ENCODE results near the gene GLRX3.
A peak's percentile ranks its signal among the peaks of the same experiment; 100 is the strongest.
"Not testable (repeated sequence)": the region's sequence is repeated elsewhere in the genome, so short reads cannot be mapped to it uniquely, and the experiment has no call there.

The GLRX3 gene

DNA sequence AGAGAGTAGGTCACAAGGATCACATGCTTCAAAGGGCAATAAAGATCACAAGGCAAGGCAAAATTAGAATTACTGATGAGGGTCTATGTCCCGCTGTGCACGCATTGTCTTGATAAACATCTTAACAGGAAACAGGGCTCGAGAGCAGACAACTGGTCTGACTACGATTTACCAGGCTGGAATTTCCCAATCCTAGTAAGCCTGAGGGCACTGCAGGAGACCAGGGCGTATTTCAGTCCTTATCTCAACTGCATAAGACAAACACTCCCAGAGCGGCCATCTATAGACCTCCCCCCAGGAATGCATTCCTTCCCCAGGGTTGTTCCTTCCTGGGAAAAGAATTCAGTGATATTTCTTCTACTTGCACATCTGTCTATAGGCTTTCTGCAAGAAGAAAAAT lies 18.7 kb upstream of the GLRX3 start:
- not testable (repeated sequence) for H4K8ac ChIP-seq (ENCODE audit: low read depth, low read length); H3K4me1 ChIP-seq (ENCODE audit: control insufficient read depth in 2 of 2, insufficient read depth in 1 of 2, low read depth in 1 of 2, low read length in 2 of 2); H2AK5ac ChIP-seq (ENCODE audit: low read depth, low read length); H3K4ac ChIP-seq (ENCODE audit: low read length); H3K23ac ChIP-seq (ENCODE audit: low read depth, low read length, poor library complexity); H3K9me3 ChIP-seq (replicated peaks in 1 of 2; ENCODE audit: control insufficient read depth in 2 of 2, insufficient read depth in 1 of 2, low read depth in 1 of 2, low read length in 2 of 2); H3K18ac ChIP-seq (ENCODE audit: low read length); H3K4me2 ChIP-seq (ENCODE audit: insufficient read depth, low read length, poor library complexity, severe bottlenecking); H3K36me3 ChIP-seq (replicated peaks in 1 of 2; ENCODE audit: control insufficient read depth in 2 of 2, insufficient read depth in 2 of 2, low read length in 2 of 2); H2BK5ac ChIP-seq (ENCODE audit: low read length); H3K9ac ChIP-seq (ENCODE audit: low read depth, low read length, poor library complexity); H2BK120ac ChIP-seq (ENCODE audit: low read depth, low read length); H2BK12ac ChIP-seq (ENCODE audit: low read length); H3K27ac ChIP-seq (replicated peaks; ENCODE audit: low read length); H2AFZ ChIP-seq (ENCODE audit: low read length); H3K79me1 ChIP-seq (ENCODE audit: low read depth, low read length); DNase-seq (ENCODE audit: low spot score); H2BK15ac ChIP-seq (ENCODE audit: low read length); H4K91ac ChIP-seq (ENCODE audit: low read depth, low read length, poor library complexity); H3K4me3 ChIP-seq (ENCODE audit: low read length in 2 of 2); H3K27me3 ChIP-seq (ENCODE audit: control insufficient read depth in 3 of 3, insufficient read depth in 3 of 3, low read depth in 1 of 3, low read length in 3 of 3); H3K14ac ChIP-seq (ENCODE audit: low read length)
- no CpG with 5 or more reads among the region's 6 CpGs for WGBS, 2 donors (ENCODE audit: extremely low coverage in 2 of 2, insufficient read length in 2 of 2, insufficient replicate concordance in 1 of 2)

DNA sequence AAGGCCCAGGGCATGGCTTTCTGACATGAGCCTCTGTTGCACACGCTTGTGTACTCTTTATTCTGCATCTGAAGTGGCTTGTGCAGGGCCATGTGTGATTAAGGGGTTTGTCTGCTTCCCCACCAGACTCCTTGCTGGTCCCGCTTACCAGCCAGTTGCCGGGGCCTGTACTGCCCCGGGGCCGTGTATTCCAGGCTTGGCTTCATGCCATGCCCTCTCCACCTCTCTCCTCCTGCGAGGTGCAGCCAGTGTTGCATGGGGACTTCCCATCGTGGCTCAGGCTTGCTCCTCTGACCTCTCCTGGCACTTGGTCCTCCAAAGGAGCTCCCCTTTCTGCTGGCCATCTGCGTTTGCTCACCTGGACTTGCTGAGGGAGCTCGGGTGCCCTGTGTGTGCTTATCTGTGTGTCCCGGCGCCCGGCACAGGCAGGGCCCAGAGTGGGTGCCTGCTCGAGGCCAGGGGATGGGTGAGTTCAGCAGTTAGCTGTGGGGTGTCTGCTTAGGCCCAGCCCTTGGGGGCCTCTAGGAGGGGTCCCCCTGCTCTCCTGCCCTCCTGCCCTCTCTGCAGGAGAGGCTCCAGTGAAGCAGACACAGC lies 14.6 kb upstream of the GLRX3 start:
- Histone ChIP-seq H3K4me2 (ENCODE audit: insufficient read depth, low read length, poor library complexity, severe bottlenecking) (no peak overlapping the region), H3K23ac (ENCODE audit: low read depth, low read length, poor library complexity) (no peak overlapping the region), H4K8ac (ENCODE audit: low read depth, low read length) (no peak overlapping the region), H2BK5ac (ENCODE audit: low read length) (peak overlapping the region; percentile 5), H3K4me1 (ENCODE audit: control insufficient read depth in 2 of 2, insufficient read depth in 1 of 2, low read depth in 1 of 2, low read length in 2 of 2) (peaks cover 0 to 2% of the 10 kb centered on the region in 2 donors), H3K9ac (ENCODE audit: low read depth, low read length, poor library complexity) (no peak overlapping the region), H3K79me1 (ENCODE audit: low read depth, low read length) (no peaks in the 10 kb centered on the region), H3K4me3 (ENCODE audit: low read length in 2 of 2) (no peak overlapping the region), H3K18ac (ENCODE audit: low read length) (no peak overlapping the region), H3K14ac (ENCODE audit: low read length) (peak overlapping the region; percentile 84), H2AFZ (ENCODE audit: low read length) (no peak overlapping the region), H4K91ac (ENCODE audit: low read depth, low read length, poor library complexity) (no peak overlapping the region), H3K27ac (replicated peaks; ENCODE audit: low read length) (no peak overlapping the region), H2AK5ac (ENCODE audit: low read depth, low read length) (peak overlapping the region; percentile 89), H2BK12ac (ENCODE audit: low read length) (no peak overlapping the region), H3K4ac (ENCODE audit: low read length) (no peak overlapping the region), H3K36me3 (replicated peaks in 1 of 2; ENCODE audit: control insufficient read depth in 2 of 2, insufficient read depth in 2 of 2, low read length in 2 of 2) (no peaks in the 10 kb centered on the region), H2BK15ac (ENCODE audit: low read length) (no peak overlapping the region), H3K27me3 (ENCODE audit: control insufficient read depth in 3 of 3, insufficient read depth in 3 of 3, low read depth in 1 of 3, low read length in 3 of 3) (peaks cover 0 to 2% (median 1%) of the 10 kb centered on the region in 3 experiments), H3K9me3 (replicated peaks in 1 of 2; ENCODE audit: control insufficient read depth in 2 of 2, insufficient read depth in 1 of 2, low read depth in 1 of 2, low read length in 2 of 2) (peaks cover 0 to 1% of the 10 kb centered on the region in 2 donors), H2BK120ac (ENCODE audit: low read depth, low read length) (no peak overlapping the region)
- no peak for DNase-seq (ENCODE audit: low spot score)
- no CpG with 5 or more reads among the region's 13 CpGs for WGBS, 2 donors (ENCODE audit: extremely low coverage in 2 of 2, insufficient read length in 2 of 2, insufficient replicate concordance in 1 of 2)

DNA sequence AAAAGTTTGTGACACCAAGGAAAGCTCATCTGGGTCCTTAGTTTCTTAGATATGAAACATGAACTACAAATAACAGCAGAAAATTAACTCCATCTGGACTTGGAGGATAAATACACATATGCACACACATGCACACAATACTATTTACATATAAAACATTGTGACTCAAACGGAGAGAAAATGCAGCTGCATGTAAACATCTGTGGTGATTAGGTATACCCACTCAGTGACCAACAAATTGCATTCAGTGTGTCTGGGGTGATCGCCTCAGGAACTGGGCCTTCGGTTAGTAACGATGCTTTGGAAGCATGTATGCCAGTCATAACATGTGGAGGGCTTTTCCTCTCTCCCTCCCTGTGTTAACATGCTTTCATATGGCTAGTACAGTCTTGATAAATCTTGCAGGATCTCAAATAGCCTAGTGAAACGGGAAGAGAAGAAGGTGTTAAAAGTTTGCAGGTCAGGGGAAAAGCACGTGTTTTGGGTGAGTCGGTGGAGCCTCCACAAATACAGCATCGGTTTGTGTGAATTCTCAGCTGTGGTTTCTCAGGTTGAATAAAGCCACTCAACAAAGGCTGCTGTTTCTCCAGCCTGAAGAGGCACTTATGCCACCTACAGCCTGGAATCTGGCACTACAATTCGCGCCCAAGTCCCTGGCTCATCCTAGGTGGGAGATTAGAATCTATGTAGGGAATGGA lies 8.7 kb upstream of the GLRX3 start:
- no peak overlapping the region for H3K4me3 ChIP-seq (ENCODE audit: low read length in 2 of 2)
- H3K4ac ChIP-seq (ENCODE audit: low read length), result no peak overlapping the region
- H3K36me3 ChIP-seq (replicated peaks in 1 of 2; ENCODE audit: control insufficient read depth in 2 of 2, insufficient read depth in 2 of 2, low read length in 2 of 2), result no peaks in the 10 kb centered on the region
- no CpG with 5 or more reads among the region's 10 CpGs for WGBS, 2 donors (ENCODE audit: extremely low coverage in 2 of 2, insufficient read length in 2 of 2, insufficient replicate concordance in 1 of 2)
- H3K4me1 ChIP-seq (ENCODE audit: control insufficient read depth in 2 of 2, insufficient read depth in 1 of 2, low read depth in 1 of 2, low read length in 2 of 2), result peaks cover 4 to 10% of the 10 kb centered on the region in 2 donors
- H3K14ac ChIP-seq (ENCODE audit: low read length), result no peak overlapping the region
- H2AK5ac ChIP-seq (ENCODE audit: low read depth, low read length), result no peak overlapping the region
- H3K79me1 ChIP-seq (ENCODE audit: low read depth, low read length), result no peaks in the 10 kb centered on the region
- no peak overlapping the region for H3K27ac ChIP-seq (replicated peaks; ENCODE audit: low read length)
- no peak overlapping the region for H3K18ac ChIP-seq (ENCODE audit: low read length)
- no peak overlapping the region for H2BK12ac ChIP-seq (ENCODE audit: low read length)
- H2BK120ac ChIP-seq (ENCODE audit: low read depth, low read length), result no peak overlapping the region
- no peak overlapping the region for H4K91ac ChIP-seq (ENCODE audit: low read depth, low read length, poor library complexity)
- no peak overlapping the region for H4K8ac ChIP-seq (ENCODE audit: low read depth, low read length)
- H3K27me3 ChIP-seq (ENCODE audit: control insufficient read depth in 3 of 3, insufficient read depth in 3 of 3, low read depth in 1 of 3, low read length in 3 of 3), result peaks cover 0 to 4% (median 2%) of the 10 kb centered on the region in 3 experiments
- DNase-seq (ENCODE audit: low spot score), result peak; percentile 59
- no peak overlapping the region for H3K9ac ChIP-seq (ENCODE audit: low read depth, low read length, poor library complexity)
- no peak overlapping the region for H3K4me2 ChIP-seq (ENCODE audit: insufficient read depth, low read length, poor library complexity, severe bottlenecking)
- no peak overlapping the region for H2BK5ac ChIP-seq (ENCODE audit: low read length)
- peak overlapping the region; percentile 91 for H2AFZ ChIP-seq (ENCODE audit: low read length)
- no peaks in the 10 kb centered on the region for H3K9me3 ChIP-seq (replicated peaks in 1 of 2; ENCODE audit: control insufficient read depth in 2 of 2, insufficient read depth in 1 of 2, low read depth in 1 of 2, low read length in 2 of 2)
- no peak overlapping the region for H2BK15ac ChIP-seq (ENCODE audit: low read length)
- no peak overlapping the region for H3K23ac ChIP-seq (ENCODE audit: low read depth, low read length, poor library complexity)

DNA sequence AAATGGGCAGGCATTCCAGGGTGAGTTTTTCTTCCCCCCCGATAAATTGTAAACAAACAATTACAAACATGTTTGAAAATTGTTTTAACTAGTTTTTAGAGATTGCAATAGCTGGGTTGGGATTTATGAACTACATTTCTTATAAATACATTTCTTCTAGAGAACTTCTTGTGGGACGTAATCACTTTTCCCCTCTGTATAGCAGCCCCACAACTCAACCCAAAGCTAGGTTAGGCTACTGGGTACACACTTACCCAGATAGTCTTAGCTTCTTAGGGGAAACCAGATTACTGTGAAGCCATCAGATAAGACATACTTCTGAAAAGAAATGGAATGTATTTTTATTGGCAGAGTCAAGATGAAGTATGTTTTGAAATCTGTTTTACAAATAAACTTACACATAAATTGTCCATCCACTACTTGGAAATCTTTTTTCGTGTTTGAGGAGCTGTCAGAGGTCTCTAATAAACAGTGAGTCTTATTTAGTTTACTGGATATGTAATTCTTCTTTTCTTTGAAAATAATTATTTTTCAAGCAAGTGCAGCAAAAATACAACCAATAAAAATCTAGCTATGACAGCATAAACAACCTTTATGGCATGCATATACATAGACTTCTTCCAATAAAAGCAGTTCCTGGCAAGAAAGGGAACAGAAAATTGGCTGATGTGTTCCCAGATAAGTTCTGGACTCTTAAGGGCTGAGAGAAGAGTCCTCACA lies 8.0 kb upstream of the GLRX3 start:
- no CpG with 5 or more reads among the region's 3 CpGs for WGBS, 2 donors (ENCODE audit: extremely low coverage in 2 of 2, insufficient read length in 2 of 2, insufficient replicate concordance in 1 of 2)

More for the DNA sequence above, 8.0 kb upstream of the GLRX3 start:
- H3K4me3 ChIP-seq (ENCODE audit: low read length in 2 of 2), result no peak overlapping the region
- H3K23ac ChIP-seq (ENCODE audit: low read depth, low read length, poor library complexity), result no peak overlapping the region
- H4K8ac ChIP-seq (ENCODE audit: low read depth, low read length), result no peak overlapping the region
- H3K4me2 ChIP-seq (ENCODE audit: insufficient read depth, low read length, poor library complexity, severe bottlenecking), result no peak overlapping the region
- peak overlapping the region; percentile 91 for H3K18ac ChIP-seq (ENCODE audit: low read length)
- no peak for DNase-seq (ENCODE audit: low spot score)
- peaks cover 4 to 10% of the 10 kb centered on the region in 2 donors for H3K4me1 ChIP-seq (ENCODE audit: control insufficient read depth in 2 of 2, insufficient read depth in 1 of 2, low read depth in 1 of 2, low read length in 2 of 2)
- no peak overlapping the region for H2BK120ac ChIP-seq (ENCODE audit: low read depth, low read length)
- H3K9ac ChIP-seq (ENCODE audit: low read depth, low read length, poor library complexity), result no peak overlapping the region
- peak overlapping the region; percentile 52 for H2BK12ac ChIP-seq (ENCODE audit: low read length)
- no peak overlapping the region for H2AFZ ChIP-seq (ENCODE audit: low read length)
- H2BK5ac ChIP-seq (ENCODE audit: low read length), result peak overlapping the region; percentile 97
- H4K91ac ChIP-seq (ENCODE audit: low read depth, low read length, poor library complexity), result no peak overlapping the region
- H3K9me3 ChIP-seq (replicated peaks in 1 of 2; ENCODE audit: control insufficient read depth in 2 of 2, insufficient read depth in 1 of 2, low read depth in 1 of 2, low read length in 2 of 2), result no peaks in the 10 kb centered on the region
- peak overlapping the region; percentile 6 for H3K14ac ChIP-seq (ENCODE audit: low read length)
- peak overlapping the region; percentile 95 for H2AK5ac ChIP-seq (ENCODE audit: low read depth, low read length)
- peaks cover 0 to 4% (median 2%) of the 10 kb centered on the region in 3 experiments for H3K27me3 ChIP-seq (ENCODE audit: control insufficient read depth in 3 of 3, insufficient read depth in 3 of 3, low read depth in 1 of 3, low read length in 3 of 3)
- H3K4ac ChIP-seq (ENCODE audit: low read length), result no peak overlapping the region
- H3K79me1 ChIP-seq (ENCODE audit: low read depth, low read length), result no peaks in the 10 kb centered on the region
- H3K27ac ChIP-seq (replicated peaks; ENCODE audit: low read length), result no peak overlapping the region
- H3K36me3 ChIP-seq (replicated peaks in 1 of 2; ENCODE audit: control insufficient read depth in 2 of 2, insufficient read depth in 2 of 2, low read length in 2 of 2), result no peaks in the 10 kb centered on the region
- no peak overlapping the region for H2BK15ac ChIP-seq (ENCODE audit: low read length)

All from neuronal stem cell (in vitro differentiated cells).